Mesothelial cell of epicardium (in vitro differentiated cells): ENCODE measurements around the gene ADM2. TPM values are rescaled to one million over a fixed set of nuclear protein-coding genes. Genes with fewer than 3 reads are reported as not detected.

Experiments used
- DNase-seq, 2 experiments: peaks; one replicate each; pipeline ENCODE4 v3.0.0; 2021; ENCODE audit warnings: low spot score in 2 of 2; ENCODE audit not compliant: unreplicated experiment in 2 of 2
- H3K27ac Mint-ChIP-seq: 2 replicates; pipeline ENCODE4 v1.8.0; 2021; ENCODE audit warnings: mixed read lengths
- H3K27me3 Mint-ChIP-seq: 2 replicates; pipeline ENCODE4 v1.8.0; 2021; ENCODE audit warnings: low read depth, mixed read lengths
- H3K36me3 Mint-ChIP-seq: 2 replicates; pipeline ENCODE4 v1.8.0; 2021; ENCODE audit warnings: mixed read lengths
- H3K4me1 Mint-ChIP-seq: 2 replicates; pipeline ENCODE4 v1.8.0; 2021; ENCODE audit warnings: mixed read lengths
- H3K4me3 Mint-ChIP-seq: 2 replicates; pipeline ENCODE4 v1.8.0; 2021; ENCODE audit warnings: mild to moderate bottlenecking, moderate library complexity, mixed read lengths
- H3K9me3 Mint-ChIP-seq: 2 replicates; pipeline ENCODE4 v1.8.0; 2021; ENCODE audit warnings: mixed read lengths
- CTCF ChIP-seq: fragments of 200-600 bp; sonication (generic); IDR thresholded peaks from one replicate; pipeline ENCODE4 v1.5.0; 2021; ENCODE audit warnings: antibody characterized with exemption; ENCODE audit not compliant: unreplicated experiment
- total RNA-seq: library from RNA; stranded (reverse); gene quantifications from 3 replicates; pipeline ENCODE4 v1.2.1, GENCODE V29; 2021

The ADM2 gene
- total RNA-seq, 1 donor from 2014 or later: 1.4 TPM

GRCh38 chr22:50487290-50488005 is 6.1 kb downstream of the ADM2 start:
- peaks cover 19% of the 10 kb centered on the region for H3K27me3 Mint-ChIP-seq
- no peak for DNase-seq
- no peaks in the 10 kb centered on the region for H3K4me1 Mint-ChIP-seq
- no peaks in the 10 kb centered on the region for H3K9me3 Mint-ChIP-seq
- H3K4me3 Mint-ChIP-seq: no peak overlapping the region
- no peak for TF ChIP-seq CTCF
- H3K27ac Mint-ChIP-seq: no peak overlapping the region
- no peaks in the 10 kb centered on the region for H3K36me3 Mint-ChIP-seq

GRCh38 chr22:50488006-50488677 is 6.8 kb downstream of the ADM2 start:
- Mint-ChIP-seq H3K27me3 (peaks cover 15% of the 10 kb centered on the region), H3K4me1 (no peaks in the 10 kb centered on the region), H3K36me3 (no peaks in the 10 kb centered on the region), H3K4me3 (no peak overlapping the region), H3K27ac (no peak overlapping the region), H3K9me3 (no peaks in the 10 kb centered on the region)
- DNase-seq: no peak
- TF ChIP-seq CTCF: no peak

- H3K36me3 Mint-ChIP-seq: no peaks in the 10 kb centered on the region
- TF ChIP-seq CTCF: no peak
- DNase-seq: no peak
- peaks cover 13% of the 10 kb centered on the region for H3K27me3 Mint-ChIP-seq
- H3K4me3 Mint-ChIP-seq: no peak overlapping the region
- H3K27ac Mint-ChIP-seq: no peak overlapping the region
- H3K9me3 Mint-ChIP-seq: no peaks in the 10 kb centered on the region
- no peaks in the 10 kb centered on the region for H3K4me1 Mint-ChIP-seq
Observed at GRCh38 chr22:50488886-50489285, 7.5 kb downstream of the ADM2 start.

- H3K27me3 Mint-ChIP-seq: peaks cover 10% of the 10 kb centered on the region
- H3K27ac Mint-ChIP-seq: no peak overlapping the region
- H3K9me3 Mint-ChIP-seq: no peaks in the 10 kb centered on the region
- H3K4me3 Mint-ChIP-seq: no peak overlapping the region
- no peaks in the 10 kb centered on the region for H3K36me3 Mint-ChIP-seq
- no peak for DNase-seq
- TF ChIP-seq CTCF: no peak
- no peaks in the 10 kb centered on the region for H3K4me1 Mint-ChIP-seq
Observed at GRCh38 chr22:50489363-50490243, 8.3 kb downstream of the ADM2 start.

GRCh38 chr22:50490531-50491308 is 9.4 kb downstream of the ADM2 start:
- no peak overlapping the region for H3K27ac Mint-ChIP-seq
- H3K9me3 Mint-ChIP-seq: no peaks in the 10 kb centered on the region
- H3K36me3 Mint-ChIP-seq: no peaks in the 10 kb centered on the region
- H3K27me3 Mint-ChIP-seq: peaks cover 5% of the 10 kb centered on the region
- no peaks in the 10 kb centered on the region for H3K4me1 Mint-ChIP-seq
- no peak for TF ChIP-seq CTCF
- H3K4me3 Mint-ChIP-seq: no peak overlapping the region
- no peak for DNase-seq
